WTC11 (cell line): ENCODE data around the gene LRMDA.

Experiments used
- CTCF ChIP-seq: fragments of 200-600 bp; IDR thresholded peaks from 2 replicates; pipeline ENCODE4 v1.8.0; 2022; ENCODE audit warnings: antibody characterized with exemption
- NFYB ChIP-seq: sonication (generic); formaldehyde crosslinking; conservative IDR thresholded peaks from 2 replicates; pipeline ENCODE4 v1.8.0; 2022; ENCODE audit warnings: low read depth, missing genetic modification reagents

DNA sequence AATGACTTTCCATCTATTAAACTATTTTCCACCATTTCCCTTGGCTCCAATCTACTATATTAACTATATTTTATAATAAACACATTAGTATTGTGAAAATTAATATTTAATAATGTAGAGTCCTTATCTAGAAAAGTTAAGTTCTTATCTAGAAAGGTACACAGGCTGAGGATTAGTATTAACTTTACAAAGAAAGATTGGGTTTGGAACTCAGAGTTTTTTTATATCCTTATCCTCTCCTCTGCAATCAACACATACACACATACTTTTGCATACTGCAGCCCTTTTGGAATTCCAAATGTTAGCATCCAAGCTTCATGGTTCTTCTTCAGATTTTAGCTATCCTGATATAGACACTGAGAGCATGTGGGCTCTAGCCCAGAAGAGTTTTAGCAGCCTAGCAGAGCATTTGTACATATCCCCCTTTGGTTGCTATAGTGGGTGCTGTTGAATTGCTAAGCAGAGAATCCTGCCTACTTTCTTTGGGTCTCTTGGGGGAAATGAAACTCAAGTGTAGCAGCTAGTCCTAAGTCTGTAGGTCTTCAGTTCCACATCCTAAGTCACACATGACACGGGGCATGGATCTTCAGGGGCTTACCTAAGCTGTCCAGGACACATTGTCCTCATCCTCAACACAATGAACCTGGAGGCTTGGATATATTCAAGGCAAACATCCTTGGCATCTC lies 874.6 kb downstream of the LRMDA start:
- TF ChIP-seq CTCF (no peak), NFYB (CRISPR knock-in tag) (no peak)
